Loucy (cell line): ENCODE data around the gene PAWR.

Experiments
- CTCF ChIP-seq: fragments of 200-600 bp; sonication (generic); conservative IDR thresholded peaks from 2 replicates; pipeline ENCODE4 v1.5.1; 2014; ENCODE audit warnings: mild to moderate bottlenecking, antibody characterized with exemption, low read length
- EZH2phosphoT487 ChIP-seq: fragments of 200-600 bp; IDR thresholded peaks from 2 replicates; pipeline ENCODE4 v1.6.1; 2018; ENCODE audit warnings: antibody characterized with exemption, mild to moderate bottlenecking, moderate library complexity, borderline replicate concordance

- TF ChIP-seq CTCF (no peak), EZH2phosphoT487 (no peak)
Measured at GRCh38 chr12:79674629-79675028, 16.1 kb downstream of the PAWR start.
